C4-2B (cell line): ENCODE results near the gene TTC39B.
A peak's percentile ranks its signal among the peaks of the same experiment; 100 is the strongest.

Experiments used
- H3K27ac ChIP-seq: fragments of 450-650 bp; 2 replicates; pipeline ENCODE4 v1.5.1; 2017
- ZFX ChIP-seq: fragments of 450-650 bp; IDR thresholded peaks from 2 replicates; pipeline ENCODE4 v1.6.1; 2017
- TF ChIP-seq, protein P1 (sequence below): fragments of 450-650 bp; conservative IDR thresholded peaks from 2 replicates; pipeline ENCODE4 v1.5.1; 2017; ENCODE audit warnings: mild to moderate bottlenecking

TTC39B gene

GRCh38 chr9:15306757-15307522 lies at the start of gene TTC39B:
TTC39B (minus strand) TSS chr9:15307216; CDS start chr9:15307125, 91 bp downstream.
- no peak for TF ChIP-seq ZFX
- TF ChIP-seq, protein P1, sequence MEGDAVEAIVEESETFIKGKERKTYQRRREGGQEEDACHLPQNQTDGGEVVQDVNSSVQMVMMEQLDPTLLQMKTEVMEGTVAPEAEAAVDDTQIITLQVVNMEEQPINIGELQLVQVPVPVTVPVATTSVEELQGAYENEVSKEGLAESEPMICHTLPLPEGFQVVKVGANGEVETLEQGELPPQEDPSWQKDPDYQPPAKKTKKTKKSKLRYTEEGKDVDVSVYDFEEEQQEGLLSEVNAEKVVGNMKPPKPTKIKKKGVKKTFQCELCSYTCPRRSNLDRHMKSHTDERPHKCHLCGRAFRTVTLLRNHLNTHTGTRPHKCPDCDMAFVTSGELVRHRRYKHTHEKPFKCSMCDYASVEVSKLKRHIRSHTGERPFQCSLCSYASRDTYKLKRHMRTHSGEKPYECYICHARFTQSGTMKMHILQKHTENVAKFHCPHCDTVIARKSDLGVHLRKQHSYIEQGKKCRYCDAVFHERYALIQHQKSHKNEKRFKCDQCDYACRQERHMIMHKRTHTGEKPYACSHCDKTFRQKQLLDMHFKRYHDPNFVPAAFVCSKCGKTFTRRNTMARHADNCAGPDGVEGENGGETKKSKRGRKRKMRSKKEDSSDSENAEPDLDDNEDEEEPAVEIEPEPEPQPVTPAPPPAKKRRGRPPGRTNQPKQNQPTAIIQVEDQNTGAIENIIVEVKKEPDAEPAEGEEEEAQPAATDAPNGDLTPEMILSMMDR = no peak; the same call in 1 of the 2 replicates
- peak within 1 kb of the TSS; percentile 66 for H3K27ac ChIP-seq

DNA sequence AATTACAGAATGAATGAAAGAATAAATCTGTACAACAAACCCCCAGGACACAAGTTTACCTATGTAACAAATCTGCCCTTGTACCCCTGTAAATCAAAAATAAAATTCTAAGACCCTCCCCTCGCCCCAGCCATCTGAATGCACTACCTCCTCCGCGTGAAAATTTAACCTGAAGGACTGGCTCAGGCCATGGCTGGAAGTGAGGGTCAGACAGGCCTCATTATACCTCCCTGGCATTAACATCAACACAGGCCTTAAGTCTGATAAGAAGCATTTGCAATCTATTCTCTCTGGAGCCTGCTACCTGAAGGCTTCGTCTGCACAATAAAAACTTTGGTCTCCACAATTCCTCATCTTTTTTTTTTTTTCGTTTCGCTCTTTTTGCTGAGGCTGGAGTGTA lies 48.7 kb upstream of the TTC39B start:
- no peak for TF ChIP-seq ZFX
- TF ChIP-seq, protein P1 = no peak
- no peak overlapping the region for H3K27ac ChIP-seq

DNA sequence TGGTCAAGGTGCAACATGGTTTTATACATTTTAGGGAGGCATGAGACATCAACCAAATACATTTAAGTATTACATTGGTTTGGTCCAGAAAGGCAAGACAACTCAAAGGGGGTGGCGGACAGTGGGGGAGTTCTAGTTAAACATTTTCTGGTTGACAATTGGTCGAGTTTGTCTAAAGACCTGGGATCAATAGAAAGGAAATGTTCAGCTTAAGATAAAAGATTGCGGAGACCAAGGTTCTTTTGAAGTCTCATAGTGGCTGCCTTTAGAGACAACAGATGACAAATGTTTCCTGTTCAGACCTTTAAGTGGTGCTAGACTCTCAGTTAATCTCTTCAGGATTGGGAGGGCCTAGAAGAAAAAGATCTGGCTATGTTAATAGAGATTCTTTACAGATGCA lies 47.7 kb upstream of the TTC39B start:
- no peak overlapping the region for H3K27ac ChIP-seq
- no peak for TF ChIP-seq ZFX
- TF ChIP-seq, protein P1 = no peak

DNA sequence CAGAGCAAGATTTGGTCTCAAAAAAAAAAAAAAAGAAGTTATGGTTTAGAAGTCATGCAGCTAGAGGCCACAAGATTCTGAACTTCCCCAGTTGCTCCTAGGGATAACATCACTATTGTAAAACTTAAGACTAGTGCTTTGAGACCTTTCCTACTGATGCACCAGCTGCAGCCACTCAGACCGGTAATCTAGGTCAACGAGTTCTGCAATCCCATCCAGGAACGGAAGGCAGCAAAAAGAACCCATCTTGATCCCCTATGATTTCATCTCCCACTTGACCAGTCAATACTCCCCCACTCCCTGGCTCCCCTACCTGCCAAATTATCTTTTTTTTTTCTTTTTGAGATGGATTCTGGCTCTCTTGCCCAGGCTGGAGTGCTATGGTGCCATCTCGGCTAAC lies 46.9 kb upstream of the TTC39B start:
- H3K27ac ChIP-seq = no peak overlapping the region
- TF ChIP-seq, protein P1 = no peak
- TF ChIP-seq ZFX = no peak

GRCh38 chr9:15352306-15352705 lies 45.3 kb upstream of the TTC39B start:
- no peak overlapping the region for H3K27ac ChIP-seq
- no peak for TF ChIP-seq ZFX
- TF ChIP-seq, protein P1 = no peak

GRCh38 chr9:15349892-15350761 lies 43.1 kb upstream of the TTC39B start:
- TF ChIP-seq ZFX = no peak
- TF ChIP-seq, protein P1 = no peak

DNA sequence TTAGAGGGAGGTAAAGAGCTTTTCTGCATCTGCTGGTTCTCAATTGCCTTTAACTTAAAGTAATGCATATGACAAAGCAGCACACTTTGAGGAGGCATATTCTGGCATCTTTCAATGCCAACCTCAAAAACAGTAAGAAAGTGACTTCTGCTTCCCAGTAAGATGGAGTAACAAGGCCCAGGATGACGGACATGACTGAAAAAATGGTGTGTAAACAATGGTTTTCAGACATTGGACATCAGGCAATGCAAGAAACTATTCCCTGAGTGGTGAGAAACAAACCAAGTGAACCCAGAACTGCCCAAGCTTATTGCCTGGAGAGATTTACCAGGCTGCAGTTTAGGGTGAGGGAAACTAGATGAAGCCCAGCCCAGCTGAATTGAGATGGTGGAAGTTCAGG lies 39.8 kb upstream of the TTC39B start:
- TF ChIP-seq, protein P1 = no peak
- TF ChIP-seq ZFX = no peak
- H3K27ac ChIP-seq = no peak overlapping the region

More at GRCh38 chr9:15349892-15350761, 43.1 kb upstream of the TTC39B start:
- no peak overlapping the region for H3K27ac ChIP-seq
